CD4-positive, alpha-beta T cell treated with Interleukin-17A for 4 hours (primary cell): Measurements from ENCODE around the gene ING5.
A peak's percentile ranks its signal among the peaks of the same experiment; 100 is the strongest.

Experiments used
- DNase-seq: peaks from one replicate; pipeline ENCODE4 v3.0.0-alpha.2; 2020; ENCODE audit warnings: mixed read lengths

The ING5 gene

GRCh38 chr2:241673189-241673663 lies 28.6 kb upstream of the ING5 start:
- no peak for DNase-seq

GRCh38 chr2:241673797-241674725 lies 27.8 kb upstream of the ING5 start:
- no peak for DNase-seq

GRCh38 chr2:241675885-241676284 lies 26.0 kb upstream of the ING5 start:
- no peak for DNase-seq

GRCh38 chr2:241676665-241677064 lies 25.2 kb upstream of the ING5 start:
- DNase-seq = no peak

- no peak for DNase-seq
Observed at GRCh38 chr2:241677392-241677791, 24.4 kb upstream of the ING5 start.

GRCh38 chr2:241678307-241678706 lies 23.5 kb upstream of the ING5 start:
- DNase-seq = no peak

- DNase-seq = no peak
Observed at GRCh38 chr2:241678784-241679540, 22.9 kb upstream of the ING5 start.

- DNase-seq = no peak
Observed at GRCh38 chr2:241680044-241680443, 21.8 kb upstream of the ING5 start.

- DNase-seq = no peak
Observed at GRCh38 chr2:241680827-241681599, 20.8 kb upstream of the ING5 start.

- peak; percentile 24 for DNase-seq
Observed at GRCh38 chr2:241686324-241686649, 15.6 kb upstream of the ING5 start.

GRCh38 chr2:241686650-241687425 lies 15.0 kb upstream of the ING5 start, which contains the start of gene DTYMK:
DTYMK (minus strand) TSS chr2:241686815; CDS start chr2:241686783, 32 bp downstream.
- peak; percentile 97 for DNase-seq

GRCh38 chr2:241689306-241689705 lies 12.5 kb upstream of the ING5 start:
- peak; percentile 22 for DNase-seq

GRCh38 chr2:241690202-241690717 lies 11.6 kb upstream of the ING5 start:
- no peak for DNase-seq

GRCh38 chr2:241692448-241692847 lies 9.4 kb upstream of the ING5 start:
- no peak for DNase-seq

GRCh38 chr2:241695651-241696050 lies 6.2 kb upstream of the ING5 start:
- no peak for DNase-seq

- no peak for DNase-seq
Observed at GRCh38 chr2:241701149-241701398, 765 bp upstream of the ING5 start.

- DNase-seq = peak; percentile 93
Observed at GRCh38 chr2:241702155-241703031, 554 bp downstream of the ING5 start.

- DNase-seq = no peak
Observed at GRCh38 chr2:241703032-241703604, 1.3 kb downstream of the ING5 start.

- DNase-seq = no peak
Observed at GRCh38 chr2:241706537-241706936, 4.7 kb downstream of the ING5 start.

GRCh38 chr2:241708879-241709278 lies 7.0 kb downstream of the ING5 start:
- no peak for DNase-seq

- DNase-seq = no peak
Observed at GRCh38 chr2:241719093-241719492, 17.3 kb downstream of the ING5 start.
